Measurements from ENCODE around the gene SP4.
A peak's percentile ranks its signal among the peaks of the same experiment; 100 is the strongest.

SP4 gene

GRCh38 chr7:21448974-21449373 is 21.1 kb downstream of the SP4 start:
- no peak for DNase-seq

GRCh38 chr7:21450076-21450475 is 22.2 kb downstream of the SP4 start:
- no peak for DNase-seq

- DNase-seq, result no peak
Measured at GRCh38 chr7:21450941-21451340, 23.1 kb downstream of the SP4 start.

- no peak for DNase-seq
Measured at GRCh38 chr7:21454182-21454581, 26.3 kb downstream of the SP4 start.

- DNase-seq, result no peak
Measured at GRCh38 chr7:21454906-21455305, 27.0 kb downstream of the SP4 start.

- no peak for DNase-seq
Measured at GRCh38 chr7:21461282-21461681, 33.4 kb downstream of the SP4 start.

GRCh38 chr7:21462081-21462480 is 34.2 kb downstream of the SP4 start:
- no peak for DNase-seq

- no peak for DNase-seq
Measured at GRCh38 chr7:21463524-21463923, 35.6 kb downstream of the SP4 start.

- no peak for DNase-seq
Measured at GRCh38 chr7:21468969-21469368, 41.1 kb downstream of the SP4 start.

- DNase-seq, result no peak
Measured at GRCh38 chr7:21469894-21470293, 42.0 kb downstream of the SP4 start.

- DNase-seq, result no peak
Measured at GRCh38 chr7:21472029-21472428, 44.1 kb downstream of the SP4 start.

- no peak for DNase-seq
Measured at GRCh38 chr7:21476429-21476828, 48.5 kb downstream of the SP4 start.

GRCh38 chr7:21480693-21481403 is 53.0 kb downstream of the SP4 start:
- no peak for DNase-seq

- no peak for DNase-seq
Measured at GRCh38 chr7:21486511-21486910, 58.6 kb downstream of the SP4 start.

- DNase-seq, result no peak
Measured at GRCh38 chr7:21495731-21496130, 67.8 kb downstream of the SP4 start.

- DNase-seq, result no peak
Measured at GRCh38 chr7:21497072-21497471, 69.2 kb downstream of the SP4 start.

GRCh38 chr7:21500117-21500832 is 72.4 kb downstream of the SP4 start:
- DNase-seq, result no peak

GRCh38 chr7:21504021-21504420 is 76.1 kb downstream of the SP4 start:
- DNase-seq, result peak; percentile 50

GRCh38 chr7:21507627-21508343 is 79.9 kb downstream of the SP4 start:
- peak; percentile 60 for DNase-seq

GRCh38 chr7:21508538-21508937 is 80.7 kb downstream of the SP4 start:
- no peak for DNase-seq

- no peak for DNase-seq
Measured at GRCh38 chr7:21514062-21514461, 86.2 kb downstream of the SP4 start.

- no peak for DNase-seq
Measured at GRCh38 chr7:21524680-21525079, 96.8 kb downstream of the SP4 start.

- DNase-seq, result no peak
Measured at GRCh38 chr7:21526007-21526406, 98.1 kb downstream of the SP4 start.

GRCh38 chr7:21526448-21526847 is 98.6 kb downstream of the SP4 start:
- DNase-seq, result no peak
